Hepatocyte (in vitro differentiated cells): ENCODE measurements around the gene TCF4. TPM values are rescaled to one million over a fixed set of nuclear protein-coding genes. Genes with fewer than 3 reads are reported as not detected.
"Not testable (repeated sequence)": the region's sequence is repeated elsewhere in the genome, so short reads cannot be mapped to it uniquely, and the experiment has no call there.

Experiments used
- DNase-seq: peaks from one replicate; pipeline ENCODE4 v3.0.0-alpha.2; 2016; ENCODE audit warnings: low spot score
- H2AFZ ChIP-seq: fragments of 200-600 bp; sonication (generic); 2 replicates; pipeline ENCODE4 v1.6.0; 2016; ENCODE audit warnings: antibody characterized with exemption, mild to moderate bottlenecking
- H3K27ac ChIP-seq: fragments of 200-600 bp; sonication (generic); 2 replicates; pipeline ENCODE4 v1.5.1; 2016; ENCODE audit warnings: mild to moderate bottlenecking
- H3K27me3 ChIP-seq: fragments of 200-600 bp; sonication (generic); 2 replicates; pipeline ENCODE4 v1.6.1; 2016
- H3K36me3 ChIP-seq: fragments of 200-600 bp; sonication (generic); replicated peaks from 2 replicates; pipeline ENCODE4 v1.5.1; 2016; ENCODE audit warnings: low read depth; ENCODE audit not compliant: insufficient read depth
- H3K4me1 ChIP-seq: fragments of 200-600 bp; sonication (generic); 2 replicates; pipeline ENCODE4 v1.5.1; 2016; ENCODE audit warnings: mild to moderate bottlenecking, moderate library complexity; ENCODE audit not compliant: insufficient read depth
- H3K4me2 ChIP-seq: fragments of 200-600 bp; sonication (generic); 2 replicates; pipeline ENCODE4 v1.6.0; 2016
- H3K4me3 ChIP-seq: fragments of 200-600 bp; sonication (generic); 2 replicates; pipeline ENCODE4 v1.5.1; 2016; ENCODE audit warnings: mild to moderate bottlenecking
- H3K79me2 ChIP-seq: fragments of 200-600 bp; sonication (generic); 2 replicates; pipeline ENCODE4 v1.6.0; 2017; ENCODE audit warnings: mild to moderate bottlenecking
- H3K9me2 ChIP-seq: fragments of 200-600 bp; sonication (generic); replicated peaks from 2 replicates; pipeline ENCODE4 v1.6.0; 2017; ENCODE audit warnings: mild to moderate bottlenecking; ENCODE audit not compliant: insufficient read depth
- H3K9me3 ChIP-seq: fragments of 200-600 bp; sonication (generic); 2 replicates; pipeline ENCODE4 v1.5.1; 2016; ENCODE audit warnings: low read depth, mild to moderate bottlenecking
- H4K20me1 ChIP-seq: fragments of 200-600 bp; sonication (generic); 2 replicates; pipeline ENCODE4 v1.6.0; 2016; ENCODE audit warnings: mild to moderate bottlenecking; ENCODE audit not compliant: insufficient read depth, poor library complexity, severe bottlenecking
- EZH2 ChIP-seq: fragments of 200-600 bp; sonication (generic); IDR thresholded peaks from 2 replicates; pipeline ENCODE4 v1.6.1; 2016; ENCODE audit warnings: antibody characterized with exemption, mild to moderate bottlenecking, borderline replicate concordance
- EZH2phosphoT487 ChIP-seq: fragments of 200-600 bp; sonication (generic); IDR thresholded peaks from one replicate; pipeline ENCODE4 v1.6.1; 2018; ENCODE audit warnings: antibody characterized with exemption, mild to moderate bottlenecking, low read depth, moderate library complexity; ENCODE audit not compliant: unreplicated experiment, severe bottlenecking
- WGBS: methylation state at CpG from one replicate; pipeline ENCODE4 v1.1.6; 2016; ENCODE audit warnings: low lambda C conversion rate; ENCODE audit errors: missing lambda C conversion rate; 5-methylcytosine and 5-hydroxymethylcytosine counted together
- polyA plus RNA-seq: library from polyadenylated mRNA; unstranded; fragments of >200 nt; fragmentation: Nextera tagmentation; extraction: Ambion mirVana; gene quantifications from 2 replicates; pipeline ENCODE4 v1.2.1, GENCODE V29; 2016
- total RNA-seq: library from RNA; depleted of rRNA; stranded (reverse); fragments of >200 nt; gene quantifications from 2 replicates; pipeline ENCODE4 v1.2.3, GENCODE V29; 2014
- TF ChIP-seq, protein P1 (sequence below): fragments of 200-600 bp; sonication (generic); IDR thresholded peaks from 2 replicates; pipeline ENCODE4 v1.5.1; 2016; ENCODE audit warnings: antibody characterized with exemption, mild to moderate bottlenecking; ENCODE audit not compliant: poor library complexity

The TCF4 gene
- total and polyA plus RNA-seq, 2 experiments from 2014 or later = 40.5 to 65.2 TPM

DNA sequence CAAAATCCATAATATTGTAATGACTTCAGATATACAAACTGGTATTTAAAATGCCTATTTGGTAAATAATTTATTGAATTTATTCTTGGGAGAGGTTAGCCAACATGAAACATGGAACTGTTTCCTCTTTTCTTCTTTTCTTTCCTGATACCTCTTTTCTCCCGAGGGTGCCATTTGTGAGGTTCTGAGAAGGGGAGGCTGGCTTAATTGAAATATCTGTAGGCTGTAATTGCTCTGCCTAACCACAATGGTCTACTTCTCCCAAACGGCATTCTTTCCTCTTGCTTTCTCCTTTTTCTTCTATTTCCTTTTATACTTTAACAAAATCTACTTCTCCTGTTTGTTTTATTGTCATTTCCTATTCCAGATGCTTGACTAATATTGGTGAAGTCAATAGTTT is 114.9 kb downstream of the TCF4 start:
- Histone ChIP-seq H3K4me2 (no peak overlapping the region), H3K4me3 (no peak overlapping the region), H3K36me3 (no peaks in the 10 kb centered on the region), H2AFZ (no peak overlapping the region), H3K27me3 (no peaks in the 10 kb centered on the region), H3K9me2 (no peaks in the 10 kb centered on the region), H4K20me1 (no peaks in the 10 kb centered on the region), H3K79me2 (peaks cover 41% of the 10 kb centered on the region), H3K27ac (no peak overlapping the region), H3K4me1 (peaks cover 6% of the 10 kb centered on the region), H3K9me3 (no peaks in the 10 kb centered on the region)
- TF ChIP-seq EZH2phosphoT487 (no peak), EZH2 (no peak)
- TF ChIP-seq, protein P1, sequence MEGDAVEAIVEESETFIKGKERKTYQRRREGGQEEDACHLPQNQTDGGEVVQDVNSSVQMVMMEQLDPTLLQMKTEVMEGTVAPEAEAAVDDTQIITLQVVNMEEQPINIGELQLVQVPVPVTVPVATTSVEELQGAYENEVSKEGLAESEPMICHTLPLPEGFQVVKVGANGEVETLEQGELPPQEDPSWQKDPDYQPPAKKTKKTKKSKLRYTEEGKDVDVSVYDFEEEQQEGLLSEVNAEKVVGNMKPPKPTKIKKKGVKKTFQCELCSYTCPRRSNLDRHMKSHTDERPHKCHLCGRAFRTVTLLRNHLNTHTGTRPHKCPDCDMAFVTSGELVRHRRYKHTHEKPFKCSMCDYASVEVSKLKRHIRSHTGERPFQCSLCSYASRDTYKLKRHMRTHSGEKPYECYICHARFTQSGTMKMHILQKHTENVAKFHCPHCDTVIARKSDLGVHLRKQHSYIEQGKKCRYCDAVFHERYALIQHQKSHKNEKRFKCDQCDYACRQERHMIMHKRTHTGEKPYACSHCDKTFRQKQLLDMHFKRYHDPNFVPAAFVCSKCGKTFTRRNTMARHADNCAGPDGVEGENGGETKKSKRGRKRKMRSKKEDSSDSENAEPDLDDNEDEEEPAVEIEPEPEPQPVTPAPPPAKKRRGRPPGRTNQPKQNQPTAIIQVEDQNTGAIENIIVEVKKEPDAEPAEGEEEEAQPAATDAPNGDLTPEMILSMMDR = no peak
- WGBS = 59% methylated on average over 2 of the region's 2 CpGs
- no peak for DNase-seq

DNA sequence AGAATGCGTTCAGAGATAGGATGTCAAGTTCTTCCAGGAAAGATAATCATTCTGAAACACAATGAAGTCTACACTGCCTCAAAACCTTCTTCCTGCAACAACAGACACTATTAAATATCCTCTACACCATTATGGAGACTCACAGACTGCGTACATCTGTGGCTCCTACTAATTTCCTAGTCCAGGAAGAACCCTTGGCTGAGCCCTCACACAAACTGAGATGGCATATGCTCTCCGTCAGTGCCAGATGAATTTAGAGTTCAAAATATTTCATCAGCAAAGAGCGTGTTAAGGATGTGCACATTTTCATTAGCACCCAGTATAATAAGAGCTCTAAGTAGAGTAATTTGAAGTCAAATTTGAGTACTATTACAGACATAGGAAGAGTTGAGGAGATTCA is 117.2 kb downstream of the TCF4 start:
- no peak overlapping the region for H3K4me3 ChIP-seq
- H3K36me3 ChIP-seq = no peaks in the 10 kb centered on the region
- no peak for TF ChIP-seq EZH2
- TF ChIP-seq, protein P1 = no peak
- no peak for TF ChIP-seq EZH2phosphoT487
- DNase-seq = no peak
- H4K20me1 ChIP-seq = no peaks in the 10 kb centered on the region
- H2AFZ ChIP-seq = no peak overlapping the region
- WGBS = 87% methylated on average over 4 of the region's 4 CpGs
- H3K9me2 ChIP-seq = no peaks in the 10 kb centered on the region
- no peaks in the 10 kb centered on the region for H3K4me1 ChIP-seq
- H3K9me3 ChIP-seq = no peaks in the 10 kb centered on the region
- H3K79me2 ChIP-seq = peaks cover 52% of the 10 kb centered on the region
- no peak overlapping the region for H3K27ac ChIP-seq
- H3K4me2 ChIP-seq = no peak overlapping the region
- H3K27me3 ChIP-seq = no peaks in the 10 kb centered on the region

DNA sequence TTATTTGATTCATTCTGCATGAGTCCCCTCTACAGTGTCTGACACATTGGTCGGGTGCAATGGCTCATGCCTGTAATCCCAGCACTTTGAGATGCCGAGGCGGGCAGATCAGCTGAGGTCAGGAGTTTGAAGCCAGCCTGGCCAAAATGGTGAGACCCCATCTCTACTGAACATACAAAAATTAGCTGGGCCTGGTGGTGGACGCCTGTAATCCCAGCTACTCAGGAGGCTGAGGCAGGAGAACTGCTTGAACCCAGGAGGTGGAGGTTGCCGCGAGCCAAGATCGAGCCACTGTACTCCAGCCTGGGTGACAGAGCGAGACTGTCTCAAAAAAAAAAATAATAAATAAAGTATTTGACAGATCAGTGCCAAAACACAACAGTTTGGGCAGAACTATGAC is 118.9 kb downstream of the TCF4 start:
- H4K20me1 ChIP-seq, H3K27ac ChIP-seq, H3K9me2 ChIP-seq, H3K4me3 ChIP-seq, H3K27me3 ChIP-seq, DNase-seq, H3K36me3 ChIP-seq, H3K9me3 ChIP-seq, H3K4me2 ChIP-seq, H3K4me1 ChIP-seq, H2AFZ ChIP-seq: not testable (repeated sequence)
- peaks cover 52% of the 10 kb centered on the region for H3K79me2 ChIP-seq
- WGBS = 94% methylated on average over 8 of the region's 8 CpGs

DNA sequence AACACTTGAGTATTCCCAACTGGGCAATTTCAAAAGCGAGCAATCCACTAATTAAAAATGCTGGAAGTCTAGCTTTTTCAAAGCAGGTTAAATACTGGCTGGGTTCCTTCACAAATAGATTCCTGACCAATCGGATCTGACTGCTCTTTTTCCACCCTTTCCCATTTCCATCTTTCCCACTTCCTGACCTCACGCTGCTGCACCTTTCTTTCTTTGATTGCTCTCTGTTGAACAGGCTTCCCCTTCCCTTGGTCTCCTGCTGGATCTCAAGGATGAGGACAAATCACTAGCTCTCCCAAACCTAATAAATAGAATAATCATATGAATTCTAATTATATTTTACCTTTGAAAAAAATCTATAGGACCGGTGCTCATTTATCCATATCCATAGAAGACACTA is 121.2 kb downstream of the TCF4 start:
- WGBS = 85% methylated on average over 4 of the region's 4 CpGs
- no peaks in the 10 kb centered on the region for H4K20me1 ChIP-seq
- H3K4me2 ChIP-seq = no peak overlapping the region
- DNase-seq = no peak
- no peaks in the 10 kb centered on the region for H3K9me2 ChIP-seq
- no peaks in the 10 kb centered on the region for H3K4me1 ChIP-seq
- no peaks in the 10 kb centered on the region for H3K27me3 ChIP-seq
- TF ChIP-seq EZH2 = no peak
- no peak for TF ChIP-seq EZH2phosphoT487
- TF ChIP-seq, protein P1 = no peak
- H3K4me3 ChIP-seq = no peak overlapping the region
- no peaks in the 10 kb centered on the region for H3K9me3 ChIP-seq
- H3K79me2 ChIP-seq = peaks cover 38% of the 10 kb centered on the region
- H2AFZ ChIP-seq = no peak overlapping the region
- H3K27ac ChIP-seq = no peak overlapping the region
- H3K36me3 ChIP-seq = no peaks in the 10 kb centered on the region
